Left lung (tissue), 10 donors: Measurements from ENCODE around the gene KIF20B. TPM values are rescaled to one million over a fixed set of nuclear protein-coding genes. Genes with fewer than 3 reads are reported as not detected.

Source experiments
- ATAC-seq: fragments of 200-7000 bp; cut with Tn5 transposase; one replicate; pipeline ENCODE4 v1.9.1; 2020; ENCODE audit warnings: moderate library complexity
- DNase-seq, 4 donors: peaks; one replicate each; pipeline ENCODE4 v3.0.0-alpha.2; 2013 to 2020
- H3K27ac ChIP-seq, 2 donors: fragments of 200-600 bp; sonication (generic) in 1 of 2; one replicate each; pipeline versions ENCODE4 v1.5.0 to v1.8.0; 2020 to 2021
- H3K27me3 ChIP-seq, 2 donors: fragments of 200-600 bp; sonication (generic) in 1 of 2; one replicate each; pipeline versions ENCODE4 v1.5.0 to v1.8.0; 2020 to 2021
- H3K36me3 ChIP-seq, 2 donors: fragments of 200-600 bp; sonication (generic) in 1 of 2; one replicate each; pipeline versions ENCODE4 v1.5.0 to v1.8.0; 2020 to 2021
- H3K4me1 ChIP-seq, 2 donors: fragments of 200-600 bp; one replicate each; pipeline ENCODE4 v1.8.0; 2021
- H3K4me3 ChIP-seq, 2 donors: fragments of 200-600 bp; sonication (generic) in 1 of 2; one replicate each; pipeline versions ENCODE4 v1.5.0 to v1.8.0; 2020 to 2021; ENCODE audit warnings: mild to moderate bottlenecking in 1 of 2
- H3K9me3 ChIP-seq, 2 donors: fragments of 200-600 bp; sonication (generic) in 1 of 2; one replicate each; pipeline versions ENCODE4 v1.5.0 to v1.8.0; 2020 to 2021
- CTCF ChIP-seq, 2 donors: fragments of 200-600 bp; sonication (generic) in 1 of 2; IDR thresholded peaks; one replicate each; pipeline versions ENCODE4 v1.5.0 to v1.8.0; 2021; ENCODE audit warnings: antibody characterized with exemption in 2 of 2
- intact Hi-C, 2 donors: fragments of 100-400 bp; cut with DNase I; formaldehyde crosslinking; loops; one replicate each; pipeline versions ENCODE4 v1.11.2 to v1.14.2; 2022
- polyA plus RNA-seq, 6 donors: library from polyadenylated mRNA; unstranded; fragments of 120-200 nt; gene quantifications; one replicate each; pipeline ENCODE4 v1.2.1, GENCODE V29; 2013; ENCODE audit not compliant: insufficient read length in 6 of 6
- total RNA-seq, 2 donors: library from RNA; stranded (reverse); fragmentation: NEBNext Ultra II Directional; extraction: Animal tissue kit (Norgen Biotek cat#: 25700); gene quantifications; one replicate each; pipeline ENCODE4 v1.2.1, GENCODE V29; 2021
- donor health status: DM: no; HTN: yes; CAD: no.
- donor health status: DM: no; HTN: no; CAD: no.

KIF20B gene
- total and polyA plus RNA-seq, 8 donors, result 10.0 to 26.9 (median 17.2) TPM

- intact Hi-C loops, result no loop called here
- H3K36me3 ChIP-seq, result no peaks in the 10 kb centered on the region
- no peak for DNase-seq
- TF ChIP-seq CTCF (IDR thresholded peaks at IDR 0.05), result no peak
- H3K4me1 ChIP-seq, result no peaks in the 10 kb centered on the region
- no peak overlapping the region for H3K27ac ChIP-seq
- no peak for ATAC-seq
- no peak overlapping the region for H3K4me3 ChIP-seq
- no peaks in the 10 kb centered on the region for H3K9me3 ChIP-seq
- H3K27me3 ChIP-seq, result no peaks in the 10 kb centered on the region
Measured at GRCh38 chr10:89684604-89685003, 16.8 kb upstream of the KIF20B start.

GRCh38 chr10:89685936-89686335 is 15.5 kb upstream of the KIF20B start:
- Histone ChIP-seq H3K27me3 (no peaks in the 10 kb centered on the region), H3K36me3 (no peaks in the 10 kb centered on the region), H3K4me3 (no peak overlapping the region), H3K27ac (no peak overlapping the region), H3K4me1 (no peaks in the 10 kb centered on the region), H3K9me3 (no peaks in the 10 kb centered on the region)
- DNase-seq (no peak), ATAC-seq (no peak)
- TF ChIP-seq CTCF (IDR thresholded peaks at IDR 0.05), result no peak
- intact Hi-C loops, result no loop called here

GRCh38 chr10:89690027-89690426 is 11.4 kb upstream of the KIF20B start:
- no peak overlapping the region for H3K27ac ChIP-seq
- TF ChIP-seq CTCF (IDR thresholded peaks at IDR 0.05), result no peak
- intact Hi-C loops, result no loop called here
- no peak for ATAC-seq
- no peaks in the 10 kb centered on the region for H3K27me3 ChIP-seq
- DNase-seq, result no peak
- no peaks in the 10 kb centered on the region for H3K4me1 ChIP-seq
- no peak overlapping the region for H3K4me3 ChIP-seq
- H3K36me3 ChIP-seq, result no peaks in the 10 kb centered on the region
- no peaks in the 10 kb centered on the region for H3K9me3 ChIP-seq

DNA sequence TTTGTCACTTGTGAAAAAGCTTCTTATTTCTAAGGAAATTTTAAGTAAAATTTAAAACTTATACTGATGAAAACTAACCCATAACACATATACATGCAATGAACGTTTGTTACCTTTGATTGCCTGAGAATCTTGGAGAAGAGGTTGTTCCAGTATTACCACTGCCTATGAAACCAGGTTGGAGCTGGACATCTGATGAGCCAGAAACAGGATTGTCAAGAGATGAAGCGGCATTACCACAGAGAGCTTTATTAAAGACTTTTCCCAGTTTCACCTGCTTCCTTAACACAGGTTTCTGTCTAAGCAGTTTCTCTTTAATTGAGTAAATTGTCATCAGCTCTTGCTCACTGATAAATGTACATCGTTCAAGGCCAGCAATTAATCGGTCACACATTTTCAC is 9.0 kb upstream of the KIF20B start:
- ATAC-seq (no peak), DNase-seq (no peak)
- Histone ChIP-seq H3K36me3 (no peaks in the 10 kb centered on the region), H3K4me1 (no peaks in the 10 kb centered on the region), H3K27ac (no peak overlapping the region), H3K27me3 (no peaks in the 10 kb centered on the region), H3K4me3 (no peak overlapping the region), H3K9me3 (no peaks in the 10 kb centered on the region)
- TF ChIP-seq CTCF (IDR thresholded peaks at IDR 0.05), result no peak
- intact Hi-C loops, result no loop called here

- no peak overlapping the region for H3K27ac ChIP-seq
- H3K36me3 ChIP-seq, result no peaks in the 10 kb centered on the region
- intact Hi-C loops, result no loop called here
- TF ChIP-seq CTCF (IDR thresholded peaks at IDR 0.05), result no peak
- no peaks in the 10 kb centered on the region for H3K9me3 ChIP-seq
- no peaks in the 10 kb centered on the region for H3K27me3 ChIP-seq
- H3K4me3 ChIP-seq, result no peak overlapping the region
- ATAC-seq (no peak), DNase-seq (no peak)
- H3K4me1 ChIP-seq, result no peaks in the 10 kb centered on the region
Measured at GRCh38 chr10:89693176-89693575, 8.2 kb upstream of the KIF20B start.
